C4-2B (cell line): ENCODE measurements around the gene INSR.

Experiments used
- CTCF ChIP-seq: fragments of 450-650 bp; conservative IDR thresholded peaks from 2 replicates; pipeline ENCODE4 v1.5.1; 2017; ENCODE audit warnings: mild to moderate bottlenecking
- ZFX ChIP-seq: fragments of 450-650 bp; IDR thresholded peaks from 2 replicates; pipeline ENCODE4 v1.6.1; 2017

GRCh38 chr19:7342143-7342542, 47.9 kb upstream of the INSR start:
- no peak for TF ChIP-seq CTCF
- TF ChIP-seq ZFX = no peak
